Prostate gland (tissue), 2 donors: ENCODE results near the gene SCFD2. TPM values are rescaled to one million over a fixed set of nuclear protein-coding genes. Genes with fewer than 3 reads are reported as not detected.

Source experiments
- DNase-seq: peaks from one replicate; pipeline ENCODE4 v3.0.0-alpha.2; 2019; ENCODE audit warnings: low spot score
- H3K27ac ChIP-seq, 2 donors: fragments of 200-600 bp; sonication (generic); 2 replicates each; pipeline ENCODE4 v1.5.1; 2017 to 2019
- H3K27me3 ChIP-seq: fragments of 200-600 bp; sonication (generic); replicated peaks from 2 replicates; pipeline ENCODE4 v1.5.1; 2019; ENCODE audit not compliant: insufficient read depth
- H3K36me3 ChIP-seq, 2 donors: fragments of 200-600 bp; sonication (generic); 1 replicate in 1 of 2; 2 replicates in 1 of 2; pipeline versions ENCODE4 v1.5.1 to v1.8.1; 2017 to 2019
- H3K4me1 ChIP-seq: fragments of 200-600 bp; sonication (generic); replicated peaks from 2 replicates; pipeline ENCODE4 v1.5.1; 2019
- H3K4me3 ChIP-seq, 2 donors: fragments of 200-600 bp; sonication (generic); 2 replicates each; pipeline ENCODE4 v1.5.1; 2017 to 2019
- H3K9me3 ChIP-seq: fragments of 200-600 bp; sonication (generic); 2 replicates; pipeline ENCODE4 v1.5.1; 2017
- CTCF ChIP-seq, 4 experiments: fragments of 200-600 bp in 2 of 4; fragments of 450-650 bp in 2 of 4; sonication (generic) in 2 of 4; IDR thresholded peaks; 1 replicate in 3 of 4; 2 replicates in 1 of 4; pipeline ENCODE4 v1.5.1; 2016 to 2019; ENCODE audit warnings: antibody characterized with exemption in 4 of 4, mild to moderate bottlenecking in 2 of 4, moderate library complexity in 2 of 4
- POLR2A ChIP-seq: fragments of 450-650 bp; IDR thresholded peaks from one replicate; pipeline ENCODE4 v1.6.1; 2016; ENCODE audit warnings: antibody characterized with exemption, mild to moderate bottlenecking
- POLR2AphosphoS5 ChIP-seq: sonication (generic); formaldehyde crosslinking; IDR thresholded peaks from one replicate; pipeline ENCODE4 v1.6.1; 2017; ENCODE audit warnings: antibody characterized with exemption
- WGBS: methylation state at CpG from one replicate; pipeline ENCODE4 v1.1.5; 2018; 5-methylcytosine and 5-hydroxymethylcytosine counted together
- intact Hi-C: fragments of 100-400 bp; cut with DNase I; formaldehyde crosslinking; loops from one replicate; pipeline ENCODE4 v1.14.2; 2022
- total RNA-seq, 2 donors: library from RNA; depleted of rRNA; stranded (reverse); fragments of >200 nt; gene quantifications; one replicate each; pipeline ENCODE4 v1.1.0, GENCODE V29; 2016

SCFD2 gene
- total RNA-seq, 2 donors from 2014 or later: 10.7 to 21.1 TPM

- intact Hi-C loops: loop anchor here (2.0 to 5.0 kb wide), 4 partner anchors 261 to 751 kb away; no protein-coding TSS in a partner anchor
- Histone ChIP-seq H3K27ac (no peak overlapping the region), H3K36me3 (no peaks in the 10 kb centered on the region), H3K9me3 (no peaks in the 10 kb centered on the region), H3K4me3 (no peak overlapping the region), H3K27me3 (no peaks in the 10 kb centered on the region), H3K4me1 (no peaks in the 10 kb centered on the region)
- no peak for TF ChIP-seq POLR2AphosphoS5
- no peak for TF ChIP-seq POLR2A
- no peak for TF ChIP-seq CTCF (IDR thresholded peaks at IDR 0.05)
- no peak for DNase-seq
- 43% methylated on average over 3 of the region's 3 CpGs for WGBS
Observed at GRCh38 chr4:52982946-52983340, 382.9 kb downstream of the SCFD2 start.

- WGBS: 67% methylated on average over 2 of the region's 2 CpGs
- intact Hi-C loops: loop anchor here (2.0 to 5.0 kb wide), 4 partner anchors 260 to 750 kb away; no protein-coding TSS in a partner anchor
- no peak overlapping the region for H3K27ac ChIP-seq
- H3K27me3 ChIP-seq: no peaks in the 10 kb centered on the region
- DNase-seq: no peak
- TF ChIP-seq CTCF (IDR thresholded peaks at IDR 0.05) (peak in 3 of 4 experiments; percentile 50 to 71 (median 68)), POLR2AphosphoS5 (no peak)
- no peaks in the 10 kb centered on the region for H3K4me1 ChIP-seq
- no peak overlapping the region for H3K4me3 ChIP-seq
- no peaks in the 10 kb centered on the region for H3K9me3 ChIP-seq
- no peaks in the 10 kb centered on the region for H3K36me3 ChIP-seq
Observed at GRCh38 chr4:52982255-52982945, 383.5 kb downstream of the SCFD2 start.

- Histone ChIP-seq H3K27me3 (no peaks in the 10 kb centered on the region), H3K4me3 (no peak overlapping the region), H3K27ac (no peak overlapping the region), H3K9me3 (no peaks in the 10 kb centered on the region), H3K4me1 (no peaks in the 10 kb centered on the region), H3K36me3 (no peaks in the 10 kb centered on the region)
- no peak for DNase-seq
- intact Hi-C loops: loop anchor here (5.0 kb wide), 2 partner anchors 258 to 748 kb away; no protein-coding TSS in a partner anchor
- 97% methylated on average over 3 of the region's 3 CpGs for WGBS
- no peak for TF ChIP-seq CTCF (IDR thresholded peaks at IDR 0.05)
- TF ChIP-seq POLR2A: no peak
- TF ChIP-seq POLR2AphosphoS5: no peak
Observed at GRCh38 chr4:52979821-52980590, 385.9 kb downstream of the SCFD2 start.

GRCh38 chr4:52979020-52979419 lies 386.8 kb downstream of the SCFD2 start:
- DNase-seq: no peak
- 87% methylated on average over 1 of the region's 1 CpG for WGBS
- Histone ChIP-seq H3K4me3 (no peak overlapping the region), H3K27me3 (no peaks in the 10 kb centered on the region), H3K36me3 (no peaks in the 10 kb centered on the region), H3K27ac (no peak overlapping the region), H3K9me3 (no peaks in the 10 kb centered on the region), H3K4me1 (no peaks in the 10 kb centered on the region)
- TF ChIP-seq CTCF (IDR thresholded peaks at IDR 0.05) (no peak), POLR2A (no peak), POLR2AphosphoS5 (no peak)
- intact Hi-C loops: no loop called here
